Neural progenitor cell (in vitro differentiated cells): ENCODE data around the gene NTM. TPM values are rescaled to one million over a fixed set of nuclear protein-coding genes. Genes with fewer than 3 reads are reported as not detected.

Experiments
- DNase-seq: peaks from one replicate; pipeline ENCODE4 v3.0.0-alpha.2; 2016; ENCODE audit warnings: low spot score
- H2AFZ ChIP-seq: fragments of 200-600 bp; sonication (generic); replicated peaks from 2 replicates; pipeline ENCODE4 v1.6.1; 2016; ENCODE audit warnings: antibody characterized with exemption
- H3F3A ChIP-seq: fragments of 200-600 bp; sonication (generic); 2 replicates; pipeline ENCODE4 v1.6.1; 2016; ENCODE audit warnings: antibody characterized with exemption, low read depth
- H3K27ac ChIP-seq: fragments of 200-600 bp; sonication (generic); 2 replicates; pipeline ENCODE4 v1.5.1; 2016; ENCODE audit warnings: mild to moderate bottlenecking
- H3K27me3 ChIP-seq: fragments of 200-600 bp; sonication (generic); 2 replicates; pipeline ENCODE4 v1.6.1; 2016; ENCODE audit warnings: mild to moderate bottlenecking, moderate library complexity
- H3K36me3 ChIP-seq: fragments of 200-600 bp; sonication (generic); 2 replicates; pipeline ENCODE4 v1.5.1; 2016
- H3K4me1 ChIP-seq: fragments of 200-600 bp; sonication (generic); 2 replicates; pipeline ENCODE4 v1.6.1; 2016; ENCODE audit warnings: mixed run types
- H3K4me2 ChIP-seq: fragments of 200-600 bp; sonication (generic); 2 replicates; pipeline ENCODE4 v1.6.1; 2016
- H3K4me3 ChIP-seq: fragments of 200-600 bp; sonication (generic); 2 replicates; pipeline ENCODE4 v1.5.1; 2016
- H3K79me2 ChIP-seq: fragments of 200-600 bp; sonication (generic); 2 replicates; pipeline ENCODE4 v1.6.1; 2016; ENCODE audit warnings: low read depth
- H3K9ac ChIP-seq: fragments of 200-600 bp; sonication (generic); 2 replicates; pipeline ENCODE4 v1.6.1; 2016
- H3K9me3 ChIP-seq: fragments of 200-600 bp; sonication (generic); 2 replicates; pipeline ENCODE4 v1.5.1; 2016; ENCODE audit warnings: low read depth
- H4K20me1 ChIP-seq: fragments of 200-600 bp; sonication (generic); 2 replicates; pipeline ENCODE4 v1.6.1; 2016; ENCODE audit warnings: low read depth
- H3K27ac Mint-ChIP-seq: 3 replicates; pipeline ENCODE4 v1.8.0; 2021; ENCODE audit warnings: mixed read lengths
- H3K27me3 Mint-ChIP-seq: 2 replicates; pipeline ENCODE4 v1.8.0; 2022; ENCODE audit warnings: low read depth, mild to moderate bottlenecking, inconsistent platforms, moderate library complexity, mixed read lengths; ENCODE audit not compliant: insufficient read depth
- H3K36me3 Mint-ChIP-seq: 3 replicates; pipeline ENCODE4 v1.8.0; 2021; ENCODE audit warnings: mixed read lengths
- H3K4me1 Mint-ChIP-seq: 3 replicates; pipeline ENCODE4 v1.8.0; 2021; ENCODE audit warnings: mixed read lengths
- H3K4me3 Mint-ChIP-seq: 3 replicates; pipeline ENCODE4 v1.8.0; 2021; ENCODE audit warnings: mild to moderate bottlenecking, moderate library complexity, mixed read lengths
- H3K9me3 Mint-ChIP-seq: 3 replicates; pipeline ENCODE4 v1.8.0; 2020; ENCODE audit warnings: mixed read lengths
- CTCF ChIP-seq: fragments of 200-600 bp; sonication (generic); IDR thresholded peaks from 2 replicates; pipeline ENCODE4 v1.5.1; 2017; ENCODE audit warnings: antibody characterized with exemption, mild to moderate bottlenecking
- EZH2 ChIP-seq: fragments of 200-600 bp; sonication (generic); IDR thresholded peaks from 2 replicates; pipeline ENCODE4 v1.6.1; 2017; ENCODE audit warnings: antibody characterized with exemption, mild to moderate bottlenecking, moderate library complexity
- EZH2phosphoT487 ChIP-seq: fragments of 200-600 bp; sonication (generic); IDR thresholded peaks from 2 replicates; pipeline ENCODE4 v1.6.1; 2017; ENCODE audit warnings: antibody characterized with exemption
- total RNA-seq: library from RNA; depleted of rRNA; stranded (reverse); fragments of >200 nt; gene quantifications from 2 replicates; pipeline ENCODE4 v1.2.3, GENCODE V29; 2015; ENCODE audit warnings: low replicate concordance

NTM gene
- total RNA-seq, 1 donor from 2014 or later, result 4.3 TPM

GRCh38 chr11:131838016-131838415, 467.6 kb downstream of the NTM start:
- Histone ChIP-seq H3K4me2 (no peak overlapping the region), H3K27me3 (no peaks in the 10 kb centered on the region), H3K4me3 (no peak overlapping the region), H3K4me1 (no peaks in the 10 kb centered on the region), H3F3A (no peaks in the 10 kb centered on the region), H2AFZ (no peak overlapping the region), H3K27ac (no peak overlapping the region), H3K36me3 (no peaks in the 10 kb centered on the region), H3K9me3 (no peaks in the 10 kb centered on the region), H3K79me2 (no peaks in the 10 kb centered on the region), H3K9ac (no peak overlapping the region), H4K20me1 (no peaks in the 10 kb centered on the region)
- no peaks in the 10 kb centered on the region for H3K36me3 Mint-ChIP-seq
- TF ChIP-seq EZH2, result no peak
- TF ChIP-seq EZH2phosphoT487, result no peak
- TF ChIP-seq CTCF, result no peak
- H3K4me1 Mint-ChIP-seq, result peaks cover 6% of the 10 kb centered on the region
- peaks cover 3% of the 10 kb centered on the region for H3K9me3 Mint-ChIP-seq
- no peak for DNase-seq
- H3K4me3 Mint-ChIP-seq, result no peak overlapping the region
- no peak overlapping the region for H3K27ac Mint-ChIP-seq
- H3K27me3 Mint-ChIP-seq, result peaks cover 4% of the 10 kb centered on the region

- Mint-ChIP-seq H3K27me3 (peaks cover 4% of the 10 kb centered on the region), H3K4me1 (peaks cover 6% of the 10 kb centered on the region), H3K27ac (no peak overlapping the region), H3K9me3 (peaks cover 3% of the 10 kb centered on the region), H3K4me3 (no peak overlapping the region), H3K36me3 (no peaks in the 10 kb centered on the region)
- no peak overlapping the region for H3K9ac ChIP-seq
- H3K79me2 ChIP-seq, result no peaks in the 10 kb centered on the region
- no peaks in the 10 kb centered on the region for H3K36me3 ChIP-seq
- H4K20me1 ChIP-seq, result no peaks in the 10 kb centered on the region
- H3K27ac ChIP-seq, result no peak overlapping the region
- no peak overlapping the region for H3K4me2 ChIP-seq
- no peaks in the 10 kb centered on the region for H3K27me3 ChIP-seq
- H3K4me1 ChIP-seq, result peaks cover 4% of the 10 kb centered on the region
- no peak overlapping the region for H2AFZ ChIP-seq
- no peaks in the 10 kb centered on the region for H3K9me3 ChIP-seq
- no peak for DNase-seq
- no peaks in the 10 kb centered on the region for H3F3A ChIP-seq
- no peak overlapping the region for H3K4me3 ChIP-seq
- no peak for TF ChIP-seq EZH2
- no peak for TF ChIP-seq EZH2phosphoT487
- no peak for TF ChIP-seq CTCF
These were observed 468.9 kb downstream of the NTM start for GRCh38 chr11:131839326-131839725.

- no peak overlapping the region for H3K4me2 ChIP-seq
- H3K4me1 ChIP-seq, result peaks cover 15% of the 10 kb centered on the region
- H3K4me1 Mint-ChIP-seq, result peaks cover 12% of the 10 kb centered on the region
- no peaks in the 10 kb centered on the region for H4K20me1 ChIP-seq
- no peak overlapping the region for H3K9ac ChIP-seq
- no peak for TF ChIP-seq EZH2
- TF ChIP-seq EZH2phosphoT487, result no peak
- TF ChIP-seq CTCF, result no peak
- no peak overlapping the region for H3K27ac Mint-ChIP-seq
- H3K27ac ChIP-seq, result no peak overlapping the region
- no peaks in the 10 kb centered on the region for H3K36me3 Mint-ChIP-seq
- no peak for DNase-seq
- no peak overlapping the region for H2AFZ ChIP-seq
- H3F3A ChIP-seq, result no peaks in the 10 kb centered on the region
- no peaks in the 10 kb centered on the region for H3K79me2 ChIP-seq
- no peak overlapping the region for H3K4me3 ChIP-seq
- H3K9me3 ChIP-seq, result no peaks in the 10 kb centered on the region
- no peak overlapping the region for H3K4me3 Mint-ChIP-seq
- no peaks in the 10 kb centered on the region for H3K27me3 ChIP-seq
- peaks cover 4% of the 10 kb centered on the region for H3K27me3 Mint-ChIP-seq
- H3K36me3 ChIP-seq, result no peaks in the 10 kb centered on the region
- H3K9me3 Mint-ChIP-seq, result peaks cover 3% of the 10 kb centered on the region
These were observed 470.1 kb downstream of the NTM start for GRCh38 chr11:131840545-131840944.
